Measurements from ENCODE around the gene AFM. TPM values are rescaled to one million over a fixed set of nuclear protein-coding genes. Genes with fewer than 3 reads are reported as not detected.
"Not testable (repeated sequence)": the region's sequence is repeated elsewhere in the genome, so short reads cannot be mapped to it uniquely, and the experiment has no call there.

The AFM gene
- total RNA-seq, 1 donor: not detected

DNA sequence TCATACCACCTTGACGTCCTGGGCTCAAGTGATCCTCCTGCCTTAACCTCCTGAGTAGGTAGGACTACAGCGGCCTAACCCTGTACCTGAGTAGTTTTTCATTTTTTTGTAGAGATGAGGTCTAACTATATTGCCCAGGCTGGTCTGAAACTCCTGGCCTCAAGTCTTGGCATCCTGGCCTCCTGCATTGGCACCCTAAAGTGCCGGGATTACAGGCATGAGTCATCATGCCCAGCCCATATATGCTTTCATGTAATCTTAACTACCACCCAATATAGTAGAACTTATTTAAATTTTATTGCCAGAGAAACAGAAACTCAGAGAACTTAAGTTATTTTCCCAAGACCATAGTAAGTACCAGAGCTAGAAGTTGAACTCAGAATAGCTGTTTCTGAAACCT is 27.1 kb downstream of the AFM start:
- Histone ChIP-seq H3K27me3 (ENCODE audit: insufficient read depth, low read length) (no peaks in the 10 kb centered on the region), H3K4me3 (ENCODE audit: low read length) (no peak overlapping the region), H3K9me3 (ENCODE audit: low read depth, low read length) (no peaks in the 10 kb centered on the region), H3K4me1 (ENCODE audit: insufficient read depth, low read length) (no peaks in the 10 kb centered on the region)

DNA sequence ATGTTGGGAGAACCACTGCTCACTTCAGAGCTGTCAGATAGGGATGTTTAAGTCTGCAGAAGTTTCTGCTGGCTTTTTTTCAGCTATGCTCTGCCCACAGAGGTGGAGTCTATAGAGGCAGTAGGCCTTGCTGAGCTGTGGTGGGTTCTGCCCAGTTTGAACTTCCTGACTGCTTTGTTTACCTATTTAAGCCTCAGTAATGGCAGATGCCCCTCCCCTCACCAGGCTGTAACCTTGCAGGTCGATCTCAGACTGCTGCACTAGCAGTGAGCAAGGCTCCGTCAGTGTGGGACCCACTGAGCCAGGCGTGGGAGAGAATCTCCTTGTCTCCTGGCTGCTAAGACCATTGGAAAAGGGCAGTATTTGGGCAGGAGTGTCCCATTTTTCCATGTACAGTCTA is 36.8 kb downstream of the AFM start:
- Histone ChIP-seq H3K9me3 (ENCODE audit: low read depth, low read length) (no peaks in the 10 kb centered on the region), H3K27me3 (ENCODE audit: insufficient read depth, low read length) (no peaks in the 10 kb centered on the region), H3K4me1 (ENCODE audit: insufficient read depth, low read length) (no peaks in the 10 kb centered on the region), H3K4me3 (ENCODE audit: low read length) (no peak overlapping the region)

DNA sequence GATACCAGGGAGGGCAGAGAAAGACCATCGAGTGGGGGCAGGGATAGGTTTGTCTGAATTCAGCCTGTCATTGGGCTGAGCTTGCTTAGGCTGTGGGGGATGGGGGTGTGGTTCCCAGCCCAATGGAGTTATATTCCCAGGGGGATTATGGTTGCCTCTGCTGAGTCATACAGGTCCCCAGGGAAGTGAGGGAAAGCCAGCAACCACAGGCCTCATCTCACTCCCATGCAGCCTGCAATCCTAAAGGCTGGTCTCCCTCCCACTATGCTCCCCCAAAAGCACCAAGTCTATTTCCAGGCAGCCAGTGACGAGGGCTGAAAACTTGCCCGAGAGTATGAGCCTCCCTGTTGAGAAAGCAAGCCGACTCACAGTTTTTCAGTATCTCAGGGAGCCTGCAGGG is 39.3 kb downstream of the AFM start:
- H3K27me3 ChIP-seq (ENCODE audit: insufficient read depth, low read length): no peaks in the 10 kb centered on the region
- no peak overlapping the region for H3K4me3 ChIP-seq (ENCODE audit: low read length)
- H3K4me1 ChIP-seq (ENCODE audit: insufficient read depth, low read length): no peaks in the 10 kb centered on the region
- no peaks in the 10 kb centered on the region for H3K9me3 ChIP-seq (ENCODE audit: low read depth, low read length)

DNA sequence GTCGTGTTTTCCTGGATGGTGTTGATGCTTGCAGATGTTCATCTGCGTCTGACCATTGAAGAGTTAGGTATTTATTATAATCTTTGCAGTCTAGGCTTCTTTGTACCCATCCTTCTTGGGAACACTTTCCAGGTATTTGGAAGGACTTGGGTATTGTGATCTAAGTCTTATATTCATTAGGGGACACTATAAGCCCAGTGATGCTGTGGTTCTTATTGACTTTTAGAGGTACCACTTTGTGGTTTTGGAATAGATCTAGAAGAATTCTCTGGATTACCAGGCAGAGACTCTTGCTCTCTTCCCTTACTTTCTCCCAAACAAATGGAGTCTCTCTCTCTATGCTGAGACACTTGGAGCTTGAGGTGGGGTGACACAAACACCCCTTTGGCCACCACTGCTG is 41.6 kb downstream of the AFM start:
- Histone ChIP-seq H3K4me3 (ENCODE audit: low read length) (no peak overlapping the region), H3K9me3 (ENCODE audit: low read depth, low read length) (no peaks in the 10 kb centered on the region), H3K27me3 (ENCODE audit: insufficient read depth, low read length) (no peaks in the 10 kb centered on the region), H3K4me1 (ENCODE audit: insufficient read depth, low read length) (no peaks in the 10 kb centered on the region)

DNA sequence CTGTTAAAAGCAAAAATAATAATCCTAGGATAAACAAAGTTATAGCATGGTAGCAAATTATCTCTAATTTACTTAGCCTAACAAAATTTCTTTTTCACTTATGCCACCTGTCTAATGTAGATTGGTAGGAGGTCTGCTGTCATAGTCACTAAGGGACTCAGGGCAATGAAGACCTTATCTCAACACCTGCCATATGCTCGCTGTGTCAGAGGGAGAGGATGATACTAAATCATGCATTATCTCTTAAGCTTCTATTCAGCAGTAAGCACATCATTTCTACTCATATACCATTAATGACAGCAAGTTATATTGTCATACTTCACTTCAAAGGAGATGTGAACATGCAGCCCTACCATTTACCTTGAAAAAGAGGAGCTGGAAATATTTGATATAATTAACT is 44.1 kb downstream of the AFM start:
- H3K4me1 ChIP-seq (ENCODE audit: insufficient read depth, low read length): no peaks in the 10 kb centered on the region
- H3K9me3 ChIP-seq (ENCODE audit: low read depth, low read length): no peaks in the 10 kb centered on the region
- H3K4me3 ChIP-seq (ENCODE audit: low read length): no peak overlapping the region
- H3K27me3 ChIP-seq (ENCODE audit: insufficient read depth, low read length): no peaks in the 10 kb centered on the region

DNA sequence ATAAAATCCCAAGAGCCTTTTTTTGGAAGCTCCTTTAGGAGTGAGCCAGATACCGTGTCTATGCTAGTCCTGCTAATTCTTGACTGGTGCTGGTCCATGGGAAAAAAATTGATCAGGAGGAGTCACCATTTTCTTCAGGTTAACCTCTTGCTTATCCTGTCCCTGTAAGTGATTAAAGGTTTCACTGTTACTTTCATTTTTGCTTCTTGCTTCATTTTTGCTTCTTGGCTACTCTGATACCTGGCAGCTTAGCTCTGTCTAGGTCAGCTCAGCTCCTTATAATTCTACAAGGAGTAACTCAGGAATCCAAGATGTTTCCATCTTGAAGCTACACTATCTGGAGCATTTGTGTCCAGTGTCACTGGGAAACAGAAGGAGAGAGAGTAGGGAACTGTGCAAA is 45.7 kb downstream of the AFM start:
- no peaks in the 10 kb centered on the region for H3K9me3 ChIP-seq (ENCODE audit: low read depth, low read length)
- no peak overlapping the region for H3K4me3 ChIP-seq (ENCODE audit: low read length)
- no peaks in the 10 kb centered on the region for H3K27me3 ChIP-seq (ENCODE audit: insufficient read depth, low read length)
- no peaks in the 10 kb centered on the region for H3K4me1 ChIP-seq (ENCODE audit: insufficient read depth, low read length)

DNA sequence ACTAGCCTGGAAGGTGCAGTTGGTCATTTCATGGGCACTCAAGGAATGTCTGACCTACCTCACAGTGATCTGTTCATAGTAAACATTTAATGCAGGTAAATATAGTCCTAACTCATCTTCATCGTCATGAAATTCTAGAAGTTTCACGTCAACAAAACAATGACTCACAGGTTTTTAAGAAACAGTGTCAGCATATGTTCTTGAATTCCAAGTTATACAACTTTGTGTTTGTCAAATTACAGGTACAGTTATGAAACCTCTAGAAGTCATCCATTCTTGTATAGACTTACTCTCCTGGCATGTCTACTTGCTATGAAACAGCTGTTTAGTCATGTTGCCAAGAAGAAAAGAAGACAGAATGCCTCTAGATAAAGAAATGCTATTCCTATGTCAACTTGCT is 46.6 kb downstream of the AFM start:
- no peak overlapping the region for H3K4me3 ChIP-seq (ENCODE audit: low read length)
- no peaks in the 10 kb centered on the region for H3K9me3 ChIP-seq (ENCODE audit: low read depth, low read length)
- H3K27me3 ChIP-seq (ENCODE audit: insufficient read depth, low read length): no peaks in the 10 kb centered on the region
- H3K4me1 ChIP-seq (ENCODE audit: insufficient read depth, low read length): no peaks in the 10 kb centered on the region

DNA sequence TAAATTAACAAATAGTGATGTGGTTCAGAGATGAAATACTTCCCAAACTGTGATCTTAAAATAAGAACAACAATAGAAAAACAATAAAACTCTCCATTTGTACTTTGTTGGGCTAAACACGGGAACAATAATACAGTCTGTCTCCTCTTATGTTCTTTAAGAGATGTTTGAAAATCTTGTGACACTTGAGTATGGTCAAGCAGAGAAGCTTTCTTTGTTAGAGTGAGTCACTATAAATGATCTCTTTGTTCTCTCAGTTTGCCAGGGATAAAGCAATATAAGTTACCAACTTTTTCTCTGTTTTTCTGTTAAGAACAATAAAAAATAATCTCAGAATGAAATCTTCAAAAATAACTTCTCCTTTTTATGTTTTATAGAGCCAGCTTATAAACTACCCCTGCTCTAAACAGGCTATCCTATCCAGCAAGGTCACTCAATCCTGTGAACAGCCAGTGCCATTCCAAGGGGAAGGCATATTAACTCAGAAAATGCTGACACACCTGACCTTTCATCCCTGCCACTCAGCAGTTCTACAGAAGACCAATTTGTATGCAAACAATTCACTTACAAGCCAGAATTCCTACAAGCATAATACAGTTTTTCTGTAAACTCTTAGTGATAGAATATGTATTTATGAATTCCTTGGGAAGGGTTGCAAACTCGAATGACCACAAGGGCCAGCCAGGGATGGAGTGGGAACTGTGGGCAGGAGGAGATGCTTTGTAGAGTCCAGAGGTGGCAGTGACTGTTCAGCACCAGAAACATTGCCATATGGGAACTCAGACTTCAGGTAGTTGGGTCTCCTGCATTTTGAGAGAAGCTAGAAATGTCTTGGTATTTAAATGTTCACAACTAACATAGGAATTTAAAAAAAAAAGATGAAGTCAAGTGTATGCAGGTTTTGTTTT is 52.2 kb downstream of the AFM start:
- no peaks in the 10 kb centered on the region for H3K4me1 ChIP-seq (ENCODE audit: insufficient read depth, low read length)
- no peaks in the 10 kb centered on the region for H3K27me3 ChIP-seq (ENCODE audit: insufficient read depth, low read length)
- H3K9me3 ChIP-seq (ENCODE audit: low read depth, low read length): no peaks in the 10 kb centered on the region
- no peak overlapping the region for H3K4me3 ChIP-seq (ENCODE audit: low read length)

DNA sequence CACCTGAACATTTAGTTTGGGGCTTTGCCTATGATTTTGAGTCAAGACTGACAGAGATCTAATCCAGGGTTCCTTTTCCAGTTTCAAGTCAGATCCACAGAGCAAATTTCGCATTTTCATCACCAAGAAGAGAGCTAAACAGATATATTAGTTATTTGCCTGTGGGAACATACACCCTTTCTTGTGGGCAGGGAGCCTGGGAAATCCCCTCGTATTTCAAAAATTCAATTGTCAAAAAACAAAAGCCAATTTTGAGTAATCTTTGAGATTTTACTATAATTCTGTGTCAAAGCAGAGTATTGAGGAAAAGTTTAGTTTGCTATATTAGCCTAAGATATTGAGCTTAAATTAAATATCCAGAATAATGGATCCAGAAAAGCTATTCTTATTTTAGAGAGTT is 56.6 kb downstream of the AFM start:
- Histone ChIP-seq H3K4me1 (ENCODE audit: insufficient read depth, low read length) (no peaks in the 10 kb centered on the region), H3K4me3 (ENCODE audit: low read length) (no peak overlapping the region), H3K9me3 (ENCODE audit: low read depth, low read length) (no peaks in the 10 kb centered on the region), H3K27me3 (ENCODE audit: insufficient read depth, low read length) (no peaks in the 10 kb centered on the region)

DNA sequence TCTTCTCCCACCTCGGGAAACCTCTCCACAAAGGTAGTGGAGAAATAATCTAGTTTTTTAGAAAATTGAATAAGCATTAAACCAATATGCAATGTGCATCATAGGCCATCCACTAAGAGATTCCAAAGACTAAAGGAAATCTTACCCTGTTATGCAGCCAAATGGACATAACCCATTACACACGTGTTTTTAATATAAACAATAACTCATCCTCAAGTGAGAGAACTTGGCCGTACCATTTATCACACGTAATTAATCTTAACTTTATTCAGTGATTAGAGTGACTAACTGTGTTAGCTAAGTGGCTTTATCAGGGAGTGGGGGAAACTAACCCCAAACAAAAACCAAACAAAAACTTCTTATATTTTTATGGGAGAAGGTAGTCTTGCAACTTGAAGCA is 57.8 kb downstream of the AFM start:
- Histone ChIP-seq H3K4me1 (ENCODE audit: insufficient read depth, low read length) (no peaks in the 10 kb centered on the region), H3K27me3 (ENCODE audit: insufficient read depth, low read length) (no peaks in the 10 kb centered on the region), H3K9me3 (ENCODE audit: low read depth, low read length) (no peaks in the 10 kb centered on the region)

DNA sequence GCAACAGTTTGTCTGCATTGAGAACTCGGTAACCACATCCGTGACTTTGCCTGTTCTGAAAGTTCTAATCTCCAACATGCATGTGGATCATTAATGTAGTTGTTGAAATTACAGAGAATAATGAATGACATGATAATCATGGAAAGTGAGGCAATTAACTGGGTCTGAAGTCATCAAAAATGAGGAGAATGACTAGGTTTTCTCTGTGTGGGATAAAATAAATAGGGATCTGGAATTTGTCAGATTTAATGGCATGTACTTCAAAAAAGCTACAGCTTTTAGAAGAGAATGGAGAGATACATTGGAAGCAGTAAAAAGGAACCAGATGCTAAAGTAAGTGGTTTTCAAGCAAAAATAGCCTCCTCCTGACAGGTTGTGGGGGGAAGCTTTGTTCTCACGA is 59.3 kb downstream of the AFM start:
- Histone ChIP-seq H3K27me3 (ENCODE audit: insufficient read depth, low read length) (no peaks in the 10 kb centered on the region), H3K4me1 (ENCODE audit: insufficient read depth, low read length) (no peaks in the 10 kb centered on the region), H3K4me3 (ENCODE audit: low read length) (no peak overlapping the region), H3K9me3 (ENCODE audit: low read depth, low read length) (no peaks in the 10 kb centered on the region)

More for the DNA sequence above, 57.8 kb downstream of the AFM start:
- no peak overlapping the region for H3K4me3 ChIP-seq (ENCODE audit: low read length)

DNA sequence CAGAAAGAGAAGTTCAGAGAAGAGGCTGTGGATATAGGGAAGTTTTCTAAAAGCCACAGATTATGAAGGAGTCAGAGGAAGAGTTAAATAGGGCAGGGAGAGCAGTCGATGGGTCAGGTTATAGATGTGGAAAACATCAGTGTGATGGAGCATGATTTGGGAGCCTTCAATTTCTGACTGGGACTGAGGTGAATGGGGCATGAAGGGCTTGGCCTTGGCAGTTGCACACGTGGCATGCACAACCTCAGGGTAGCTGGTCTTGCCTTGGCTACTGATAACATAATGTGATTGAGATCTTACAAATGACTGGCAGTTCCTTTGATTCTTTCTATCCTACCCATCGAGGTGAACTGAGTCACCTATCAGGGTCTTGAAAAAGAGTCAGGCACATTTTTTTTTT is 59.7 kb downstream of the AFM start:
- H3K27me3 ChIP-seq (ENCODE audit: insufficient read depth, low read length): no peaks in the 10 kb centered on the region
- H3K4me3 ChIP-seq (ENCODE audit: low read length): no peak overlapping the region
- H3K9me3 ChIP-seq (ENCODE audit: low read depth, low read length): no peaks in the 10 kb centered on the region
- no peaks in the 10 kb centered on the region for H3K4me1 ChIP-seq (ENCODE audit: insufficient read depth, low read length)

DNA sequence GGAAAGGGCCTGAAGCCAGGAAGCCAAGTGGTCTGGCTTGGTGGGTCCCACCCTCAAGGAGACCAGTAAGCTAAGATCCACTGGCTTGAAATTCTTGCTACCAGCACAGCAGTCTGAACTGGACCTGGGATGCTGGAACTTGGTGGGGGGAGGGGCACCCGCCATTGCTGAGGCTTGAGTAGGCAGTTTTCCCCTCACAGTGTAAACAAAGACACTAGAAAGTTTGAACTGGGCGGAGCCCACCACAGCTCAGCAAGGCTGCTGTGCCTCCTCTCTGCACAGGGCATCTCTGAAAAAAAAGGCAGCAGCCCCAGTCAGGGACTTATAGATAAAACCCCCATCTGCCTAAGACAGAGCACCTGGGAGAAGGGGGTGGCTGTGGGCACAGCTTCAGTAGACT is 63.1 kb downstream of the AFM start:
- Histone ChIP-seq H3K27me3 (ENCODE audit: insufficient read depth, low read length) (no peaks in the 10 kb centered on the region), H3K4me3 (ENCODE audit: low read length) (no peak overlapping the region), H3K9me3 (ENCODE audit: low read depth, low read length) (no peaks in the 10 kb centered on the region), H3K4me1 (ENCODE audit: insufficient read depth, low read length) (no peaks in the 10 kb centered on the region)

DNA sequence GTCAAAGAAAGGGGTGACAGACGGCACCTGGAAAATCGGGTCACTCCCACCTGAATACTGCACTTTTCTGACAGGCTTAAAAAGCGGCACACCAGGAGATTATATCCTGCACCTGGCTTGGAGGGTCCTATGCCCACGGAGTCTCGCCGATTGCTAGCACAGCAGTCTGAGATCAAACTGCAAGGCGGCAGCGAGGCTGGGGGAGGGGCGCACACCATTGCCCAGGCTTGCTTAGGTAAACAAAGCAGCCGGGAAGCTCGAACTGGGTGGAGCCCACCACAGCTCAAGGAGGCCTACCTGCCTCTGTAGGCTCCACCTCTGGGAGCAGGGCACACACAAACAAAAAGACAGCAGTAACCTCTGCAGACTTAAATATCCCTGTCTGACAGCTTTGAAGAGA is 69.3 kb downstream of the AFM start:
- not testable (repeated sequence) for H3K4me1 ChIP-seq (ENCODE audit: insufficient read depth, low read length); H3K9me3 ChIP-seq (ENCODE audit: low read depth, low read length); H3K27me3 ChIP-seq (ENCODE audit: insufficient read depth, low read length)

More for the DNA sequence above, 69.3 kb downstream of the AFM start:
- H3K4me3 ChIP-seq (ENCODE audit: low read length): not testable (repeated sequence)

Data from mononuclear cell (primary cell).